HCEC 1CT (cell line): ENCODE measurements around the gene TTC7B.
"Not testable (repeated sequence)": the region's sequence is repeated elsewhere in the genome, so short reads cannot be mapped to it uniquely, and the experiment has no call there.

Experiments used
- DNase-seq: peaks from one replicate; pipeline ENCODE4 v3.0.0-alpha.2; 2017

TTC7B gene

GRCh38 chr14:90815822-90816662, at the start of gene TTC7B:
Gene TTC7B (minus strand): TSS chr14:90816430. CDS start chr14:90816295, 135 bp downstream.
- DNase-seq = peak; percentile 28

- no peak for DNase-seq
Observed at GRCh38 chr14:90864741-90865140, 48.5 kb upstream of the TTC7B start.

GRCh38 chr14:90858511-90858910, 42.3 kb upstream of the TTC7B start:
- DNase-seq = no peak

- peak; percentile 9 for DNase-seq
Observed at GRCh38 chr14:90857866-90858265, 41.6 kb upstream of the TTC7B start.

- not testable (repeated sequence) for DNase-seq
Observed at GRCh38 chr14:90856115-90856514, 39.9 kb upstream of the TTC7B start.

GRCh38 chr14:90853116-90853515, 36.9 kb upstream of the TTC7B start:
- DNase-seq = no peak

GRCh38 chr14:90851327-90852036, 35.3 kb upstream of the TTC7B start:
- DNase-seq = no peak

- DNase-seq = no peak
Observed at GRCh38 chr14:90850487-90850886, 34.3 kb upstream of the TTC7B start.

- DNase-seq = no peak
Observed at GRCh38 chr14:90849787-90850444, 33.7 kb upstream of the TTC7B start.

GRCh38 chr14:90848944-90849731, 32.9 kb upstream of the TTC7B start:
- DNase-seq = no peak

- peak; percentile 42 for DNase-seq
Observed at GRCh38 chr14:90846511-90846910, 30.3 kb upstream of the TTC7B start.

- DNase-seq = no peak
Observed at GRCh38 chr14:90844321-90844720, 28.1 kb upstream of the TTC7B start.

- no peak for DNase-seq
Observed at GRCh38 chr14:90842726-90843125, 26.5 kb upstream of the TTC7B start.

GRCh38 chr14:90840667-90841066, 24.4 kb upstream of the TTC7B start:
- DNase-seq = not testable (repeated sequence)

GRCh38 chr14:90839889-90840266, 23.6 kb upstream of the TTC7B start:
- DNase-seq = no peak

- DNase-seq = peak; percentile 13
Observed at GRCh38 chr14:90839024-90839888, 23.0 kb upstream of the TTC7B start.

GRCh38 chr14:90838531-90838930, 22.3 kb upstream of the TTC7B start:
- DNase-seq = not testable (repeated sequence)

GRCh38 chr14:90837355-90837754, 21.1 kb upstream of the TTC7B start:
- DNase-seq = no peak

- DNase-seq = no peak
Observed at GRCh38 chr14:90836692-90837063, 20.4 kb upstream of the TTC7B start.

GRCh38 chr14:90831821-90832220, 15.6 kb upstream of the TTC7B start:
- DNase-seq = no peak

GRCh38 chr14:90830931-90831701, 14.9 kb upstream of the TTC7B start:
- DNase-seq = no peak
